ELF-1 (cell line): ENCODE results near the gene ASB4.
"Not testable (repeated sequence)": the region's sequence is repeated elsewhere in the genome, so short reads cannot be mapped to it uniquely, and the experiment has no call there.

Source experiments
- DNase-seq: peaks from one replicate; pipeline ENCODE4 v3.0.0-alpha.2; 2016; ENCODE audit warnings: low read depth, low spot score

Gene ASB4

DNA sequence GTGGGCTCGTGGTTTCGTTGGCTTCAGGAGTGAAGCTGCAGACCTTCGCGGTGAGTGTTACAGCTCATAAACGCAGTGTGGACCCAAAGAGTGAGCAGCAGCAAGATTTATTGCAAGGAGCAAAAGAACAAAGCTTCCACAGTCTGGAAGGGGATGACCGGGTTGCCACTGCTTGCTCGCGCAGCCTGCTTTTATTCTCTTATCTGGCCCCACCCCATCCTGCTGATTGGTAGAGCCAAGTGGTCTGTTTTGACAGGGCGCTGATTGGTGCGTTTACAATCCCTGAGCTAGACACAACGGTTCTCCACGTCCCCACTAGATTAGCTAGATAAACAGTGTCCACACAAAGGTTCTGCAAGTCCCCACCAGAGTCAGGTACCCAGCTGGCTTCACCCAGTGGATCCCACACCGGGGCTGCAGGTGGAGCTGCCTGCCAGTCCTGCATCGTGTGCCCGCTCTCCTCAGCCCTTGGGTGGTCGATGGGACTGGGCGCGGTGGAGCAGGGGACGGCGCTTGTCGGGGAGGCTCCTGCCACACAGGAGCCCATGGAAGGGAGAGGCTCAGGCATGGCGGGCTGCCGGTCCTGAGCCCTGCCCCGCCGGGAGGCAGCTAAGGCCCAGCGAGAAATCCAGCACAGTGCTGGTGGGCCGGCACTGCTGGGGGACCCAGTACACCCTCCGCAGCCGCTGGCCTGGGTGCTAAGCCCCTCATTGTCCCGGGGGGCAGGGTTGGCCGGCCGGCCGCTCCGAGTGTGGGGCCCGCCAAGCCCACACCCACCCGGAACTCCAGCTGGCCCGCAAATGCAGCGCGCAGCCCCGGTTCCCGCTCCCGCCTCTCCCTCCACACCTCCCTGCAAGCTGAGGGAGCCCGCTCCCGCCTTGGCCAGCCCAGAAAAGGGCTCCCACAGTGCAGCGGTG, 66.5 kb downstream of the ASB4 start:
- not testable (repeated sequence) for DNase-seq

DNA sequence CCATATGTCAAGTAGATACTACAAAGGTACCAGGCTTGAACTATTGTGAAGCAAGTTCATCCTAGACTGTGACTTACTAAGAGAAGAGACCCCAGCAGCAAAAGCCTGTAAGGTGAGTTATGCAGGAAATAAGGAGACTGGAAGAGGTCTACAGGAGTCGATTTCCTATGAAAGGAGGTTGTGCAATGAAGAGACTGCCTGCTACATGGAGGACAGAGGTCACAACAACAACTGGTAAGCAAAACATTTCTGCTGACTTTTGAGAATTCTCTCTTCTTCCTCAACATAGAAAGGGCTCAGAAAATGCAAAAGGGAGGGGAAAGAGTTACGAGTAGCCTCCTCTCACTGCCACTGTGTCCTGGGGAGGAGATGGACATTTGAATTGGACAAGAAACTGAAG, 68.2 kb downstream of the ASB4 start:
- no peak for DNase-seq

- no peak for DNase-seq
Observed at GRCh38 chr7:95556777-95557176, 71.0 kb downstream of the ASB4 start.

DNA sequence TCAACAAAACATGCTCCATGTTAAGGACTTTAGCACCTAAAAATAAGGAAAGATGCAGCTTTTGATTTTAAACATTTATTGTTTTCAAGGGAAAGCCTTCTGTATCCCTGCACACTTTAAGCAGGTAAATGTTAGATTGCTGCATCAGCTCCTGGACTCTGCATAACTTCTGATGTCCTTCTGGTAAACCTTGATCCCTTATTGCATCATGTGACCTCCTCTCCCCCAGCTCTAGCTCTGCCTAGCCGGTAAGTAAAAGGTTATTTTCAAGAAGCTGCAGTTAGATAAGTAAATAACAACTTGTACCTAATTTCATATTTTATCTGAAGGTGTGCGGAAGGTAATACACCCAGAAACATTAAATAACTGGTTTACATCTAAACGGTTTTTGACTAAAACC, 73.1 kb downstream of the ASB4 start:
- no peak for DNase-seq

GRCh38 chr7:95560674-95561073, 74.9 kb downstream of the ASB4 start:
- no peak for DNase-seq

DNA sequence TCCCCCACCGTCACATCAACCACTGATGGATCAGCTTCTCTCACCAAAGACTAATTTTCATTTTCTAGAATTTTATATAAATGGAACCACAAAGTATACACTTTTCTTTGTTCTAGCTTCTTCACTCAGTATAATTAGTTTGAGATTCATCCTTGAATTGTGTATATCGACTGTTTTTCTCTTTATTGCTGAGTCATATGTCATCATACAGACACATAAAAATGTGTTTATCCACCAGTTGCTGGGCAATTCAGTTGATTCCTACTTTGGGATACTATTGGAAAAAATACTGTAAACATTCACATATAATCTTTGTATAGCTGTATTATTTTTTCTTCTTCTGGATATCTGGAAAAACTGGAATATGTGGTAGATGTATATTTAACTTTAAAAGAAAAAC, 84.0 kb downstream of the ASB4 start:
- DNase-seq: no peak

GRCh38 chr7:95577137-95577536, 91.4 kb downstream of the ASB4 start:
- DNase-seq: peak; percentile 84

DNA sequence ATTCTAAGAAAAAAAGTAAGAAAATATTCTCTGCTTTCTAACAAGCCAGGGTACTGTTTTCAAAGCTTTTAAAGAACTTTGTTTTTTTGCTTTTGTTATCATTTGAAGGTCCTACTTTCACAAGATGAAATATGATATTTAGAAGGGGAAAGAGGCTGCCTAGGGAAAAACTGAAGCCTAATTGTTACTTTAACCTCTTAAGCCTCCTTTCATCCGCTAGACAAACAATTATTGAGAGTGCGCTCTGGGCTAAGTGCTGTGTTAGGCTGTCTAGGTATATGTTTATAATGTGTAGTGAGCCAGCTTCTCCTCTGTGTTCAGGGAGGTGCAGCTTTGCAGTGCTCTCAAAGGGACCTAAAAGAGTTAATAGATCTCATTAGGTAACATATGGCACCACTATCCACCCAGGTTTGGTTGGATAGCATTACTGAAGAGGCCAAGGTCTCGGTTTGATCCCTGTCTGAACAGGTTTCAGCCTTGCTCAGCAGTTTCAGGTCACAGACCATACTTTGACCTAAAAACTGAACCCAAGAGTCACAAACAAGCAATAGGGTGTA, 92.6 kb downstream of the ASB4 start:
- no peak for DNase-seq

DNA sequence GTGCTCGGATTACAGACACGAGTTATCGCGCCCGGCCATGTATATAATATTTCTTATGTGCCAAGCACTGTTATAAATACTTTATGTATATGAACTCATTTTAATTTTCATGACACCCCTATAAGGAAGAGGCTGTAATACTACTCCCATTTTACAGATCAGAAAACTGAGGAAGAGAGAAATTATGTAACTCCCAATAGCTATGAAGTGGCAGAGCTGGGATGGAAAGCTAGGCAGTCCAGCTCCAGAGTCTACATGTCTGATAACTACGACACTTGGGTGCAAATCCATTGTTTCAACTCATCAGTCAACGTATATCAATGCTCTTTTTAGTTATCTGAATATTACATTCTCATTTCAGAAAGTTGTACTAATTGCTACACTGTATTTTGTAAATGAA, 93.6 kb downstream of the ASB4 start:
- no peak for DNase-seq

GRCh38 chr7:95581467-95581866, 95.7 kb downstream of the ASB4 start:
- no peak for DNase-seq

- DNase-seq: no peak
Observed at GRCh38 chr7:95582578-95583293, 97.0 kb downstream of the ASB4 start.

- DNase-seq: no peak
Observed at GRCh38 chr7:95583834-95584621, 98.3 kb downstream of the ASB4 start.

DNA sequence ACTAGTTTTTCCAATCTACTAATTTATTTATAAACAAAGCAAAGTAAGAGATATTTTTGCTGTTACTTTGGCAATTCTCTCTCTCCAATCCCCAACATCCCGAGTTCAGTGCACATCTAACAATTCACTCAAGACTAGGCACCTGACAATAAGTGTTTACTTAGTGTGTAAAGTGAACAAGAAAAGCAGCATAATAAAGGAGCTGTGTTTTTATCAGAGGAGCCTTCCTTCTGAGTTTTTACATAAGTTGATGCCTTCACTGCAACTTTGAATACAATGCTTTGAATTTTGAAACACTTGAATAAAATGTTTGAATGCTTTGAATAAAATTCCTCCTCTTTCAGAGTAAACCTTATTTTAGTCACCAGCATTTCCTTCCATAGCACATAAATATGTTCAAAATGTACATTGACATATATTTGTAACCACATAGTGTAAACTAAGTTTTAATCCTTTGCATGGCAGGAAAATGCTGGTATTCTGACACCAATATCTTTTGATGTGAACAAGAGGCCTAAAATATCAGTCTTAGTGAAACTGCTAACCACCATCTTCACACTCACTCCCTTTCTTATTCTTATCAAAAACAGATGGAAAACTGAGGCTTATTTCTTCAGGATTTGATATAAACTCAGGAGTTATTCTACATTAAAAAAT, 99.2 kb downstream of the ASB4 start:
- DNase-seq: no peak

GRCh38 chr7:95585426-95585789, 99.7 kb downstream of the ASB4 start:
- no peak for DNase-seq

- DNase-seq: no peak
Observed at GRCh38 chr7:95586951-95587301, 101.2 kb downstream of the ASB4 start.

- DNase-seq: no peak
Observed at GRCh38 chr7:95589031-95589430, 103.3 kb downstream of the ASB4 start.

GRCh38 chr7:95589766-95590165, 104.0 kb downstream of the ASB4 start:
- DNase-seq: no peak
